Measurements from ENCODE around the gene LRFN2. TPM values are rescaled to one million over a fixed set of nuclear protein-coding genes. Genes with fewer than 3 reads are reported as not detected.

LRFN2 gene
- polyA plus RNA-seq, 1 donor (not counting 4 experiments of a cell fraction or from before 2014, with no cell fraction given) = not detected

- H3K4me3 ChIP-seq (ENCODE audit: control insufficient read depth in 2 of 3, extremely low read depth in 1 of 3, insufficient read depth in 2 of 3, low read depth in 1 of 3, low read length in 3 of 3) = no peak overlapping the region
- H3K9me1 ChIP-seq (ENCODE audit: control insufficient read depth, extremely low read depth, insufficient read depth, low read length) = no peaks in the 10 kb centered on the region
- no peaks in the 10 kb centered on the region for H4K20me1 ChIP-seq (ENCODE audit: control insufficient read depth, extremely low read depth, insufficient read depth, low read length)
- FAIRE-seq (no peak), DNase-seq (ENCODE audit: low read depth, low spot score) (no peak)
- H3K27me3 ChIP-seq (ENCODE audit: control insufficient read depth, extremely low read depth, insufficient read depth, low read length) = peaks cover 5% of the 10 kb centered on the region
- no peaks in the 10 kb centered on the region for H3K9me3 ChIP-seq (ENCODE audit: control insufficient read depth, low read depth, low read length)
- H3K27ac ChIP-seq (ENCODE audit: control insufficient read depth, insufficient read depth, low read length) = no peak overlapping the region
- H3K36me3 ChIP-seq (ENCODE audit: control insufficient read depth in 2 of 2, extremely low read depth in 1 of 2, insufficient read depth in 2 of 2, low read length in 2 of 2) = no peaks in the 10 kb centered on the region
- no peak overlapping the region for H3K4me2 ChIP-seq (ENCODE audit: control insufficient read depth, extremely low read depth, insufficient read depth, low read depth, low read length)
- H2AFZ ChIP-seq (ENCODE audit: control insufficient read depth, low read length) = no peak overlapping the region
- H3K9ac ChIP-seq (ENCODE audit: control insufficient read depth, extremely low read depth, insufficient read depth, low read length) = no peak overlapping the region
- no peaks in the 10 kb centered on the region for H3K4me1 ChIP-seq (ENCODE audit: control insufficient read depth, extremely low read depth, insufficient read depth, low read length)
- no peaks in the 10 kb centered on the region for H3K79me2 ChIP-seq (ENCODE audit: control insufficient read depth, insufficient read depth, low read length)
- no peak for TF ChIP-seq EZH2 (IDR thresholded peaks at IDR 0.05; ENCODE audit: low read length)
- no peak for TF ChIP-seq CTCF (optimal IDR thresholded peaks at IDR 0.05 in 1 of 3, IDR thresholded peaks at IDR 0.05 in 1 of 3, conservative IDR thresholded peaks at IDR 0.05 in 1 of 3; ENCODE audit: extremely low read depth in 1 of 3, insufficient read depth in 2 of 3, low read length in 3 of 3)
- dilution Hi-C loops (cut with MboI; ENCODE audit: extremely low pct_ligation_motif_present, low sequenced_read_pairs) = no loop called here
These were observed 8.1 kb downstream of the LRFN2 start for GRCh38 chr6:40579101-40579500.

- no peak overlapping the region for H2AFZ ChIP-seq (ENCODE audit: control insufficient read depth, low read length)
These were observed 9.5 kb downstream of the LRFN2 start for GRCh38 chr6:40577672-40578071.

More at GRCh38 chr6:40577672-40578071, 9.5 kb downstream of the LRFN2 start:
- H3K4me1 ChIP-seq (ENCODE audit: control insufficient read depth, extremely low read depth, insufficient read depth, low read length) = no peaks in the 10 kb centered on the region
- no peak overlapping the region for H3K4me2 ChIP-seq (ENCODE audit: control insufficient read depth, extremely low read depth, insufficient read depth, low read depth, low read length)
- DNase-seq (ENCODE audit: low read depth, low spot score) (no peak), FAIRE-seq (no peak)
- H3K9me1 ChIP-seq (ENCODE audit: control insufficient read depth, extremely low read depth, insufficient read depth, low read length) = no peaks in the 10 kb centered on the region
- H3K9me3 ChIP-seq (ENCODE audit: control insufficient read depth, low read depth, low read length) = no peaks in the 10 kb centered on the region
- H3K79me2 ChIP-seq (ENCODE audit: control insufficient read depth, insufficient read depth, low read length) = no peaks in the 10 kb centered on the region
- TF ChIP-seq CTCF (optimal IDR thresholded peaks at IDR 0.05 in 1 of 3, IDR thresholded peaks at IDR 0.05 in 1 of 3, conservative IDR thresholded peaks at IDR 0.05 in 1 of 3; ENCODE audit: extremely low read depth in 1 of 3, insufficient read depth in 2 of 3, low read length in 3 of 3) (no peak), EZH2 (IDR thresholded peaks at IDR 0.05; ENCODE audit: low read length) (no peak)
- no peaks in the 10 kb centered on the region for H4K20me1 ChIP-seq (ENCODE audit: control insufficient read depth, extremely low read depth, insufficient read depth, low read length)
- no peaks in the 10 kb centered on the region for H3K27me3 ChIP-seq (ENCODE audit: control insufficient read depth, extremely low read depth, insufficient read depth, low read length)
- H3K36me3 ChIP-seq (ENCODE audit: control insufficient read depth in 2 of 2, extremely low read depth in 1 of 2, insufficient read depth in 2 of 2, low read length in 2 of 2) = no peaks in the 10 kb centered on the region
- no peak overlapping the region for H3K4me3 ChIP-seq (ENCODE audit: control insufficient read depth in 2 of 3, extremely low read depth in 1 of 3, insufficient read depth in 2 of 3, low read depth in 1 of 3, low read length in 3 of 3)
- no peak overlapping the region for H3K27ac ChIP-seq (ENCODE audit: control insufficient read depth, insufficient read depth, low read length)
- dilution Hi-C loops (cut with MboI; ENCODE audit: extremely low pct_ligation_motif_present, low sequenced_read_pairs) = no loop called here
- H3K9ac ChIP-seq (ENCODE audit: control insufficient read depth, extremely low read depth, insufficient read depth, low read length) = no peak overlapping the region
